Activated CD8-positive, alpha-beta T cell treated with anti-CD3 and anti-CD28 coated beads for 36 hours (primary cell): Measurements from ENCODE around the gene PRKX. TPM values are rescaled to one million over a fixed set of nuclear protein-coding genes. Genes with fewer than 3 reads are reported as not detected.
"Not testable (repeated sequence)": the region's sequence is repeated elsewhere in the genome, so short reads cannot be mapped to it uniquely, and the experiment has no call there.

Source experiments
- ATAC-seq: fragments of 200-7000 bp; cut with Tn5 transposase; one replicate; pipeline ENCODE4 v1.10.0; 2021; ENCODE audit warnings: mild to moderate bottlenecking, moderate library complexity
- CTCF ChIA-PET: fragments of 350-600 bp; sonication (Branson Sonifier 250); formaldehyde crosslinking; loops from one replicate; lab custom pipeline; 2021; ENCODE audit warnings: antibody characterized with exemption; lab: Charles Lee
- POLR2A ChIA-PET: fragments of 350-600 bp; sonication (Branson Sonifier 250); formaldehyde crosslinking; loops from one replicate; lab custom pipeline; 2021; ENCODE audit warnings: antibody characterized with exemption; lab: Charles Lee
- DNase-seq: peaks from one replicate; pipeline ENCODE4 v3.0.0-alpha.2; 2020
- H3K27ac Mint-ChIP-seq: one replicate; pipeline ENCODE4 v1.8.0; 2021; ENCODE audit warnings: mild to moderate bottlenecking, mixed read lengths
- H3K27me3 Mint-ChIP-seq: one replicate; pipeline ENCODE4 v1.8.0; 2021; ENCODE audit warnings: mixed read lengths
- H3K36me3 Mint-ChIP-seq: one replicate; pipeline ENCODE4 v1.8.0; 2021; ENCODE audit warnings: low read depth, mixed read lengths
- H3K4me1 Mint-ChIP-seq: one replicate; pipeline ENCODE4 v1.8.0; 2021; ENCODE audit warnings: low read depth, mixed read lengths
- H3K4me3 Mint-ChIP-seq: one replicate; pipeline ENCODE4 v1.8.0; 2021; ENCODE audit warnings: mild to moderate bottlenecking, moderate library complexity, mixed read lengths
- H3K9me3 Mint-ChIP-seq: one replicate; pipeline ENCODE4 v1.8.0; 2021; ENCODE audit warnings: mixed read lengths
- intact Hi-C: fragments of 100-400 bp; cut with micrococcal nuclease; formaldehyde crosslinking; loops from one replicate; pipeline ENCODE4 v1.10.0; 2022
- total RNA-seq, 2 experiments: library from RNA; stranded (reverse); gene quantifications; one replicate each; pipeline ENCODE4 v1.2.3, GENCODE V29; 2021
- TF ChIP-seq, protein P1 (sequence below): fragments of 200-600 bp; IDR thresholded peaks from one replicate; pipeline ENCODE4 v1.8.0; 2022; ENCODE audit warnings: antibody characterized with exemption, mild to moderate bottlenecking

PRKX gene
- total RNA-seq, 2 experiments from 2014 or later: 54.4 to 59.9 TPM

DNA sequence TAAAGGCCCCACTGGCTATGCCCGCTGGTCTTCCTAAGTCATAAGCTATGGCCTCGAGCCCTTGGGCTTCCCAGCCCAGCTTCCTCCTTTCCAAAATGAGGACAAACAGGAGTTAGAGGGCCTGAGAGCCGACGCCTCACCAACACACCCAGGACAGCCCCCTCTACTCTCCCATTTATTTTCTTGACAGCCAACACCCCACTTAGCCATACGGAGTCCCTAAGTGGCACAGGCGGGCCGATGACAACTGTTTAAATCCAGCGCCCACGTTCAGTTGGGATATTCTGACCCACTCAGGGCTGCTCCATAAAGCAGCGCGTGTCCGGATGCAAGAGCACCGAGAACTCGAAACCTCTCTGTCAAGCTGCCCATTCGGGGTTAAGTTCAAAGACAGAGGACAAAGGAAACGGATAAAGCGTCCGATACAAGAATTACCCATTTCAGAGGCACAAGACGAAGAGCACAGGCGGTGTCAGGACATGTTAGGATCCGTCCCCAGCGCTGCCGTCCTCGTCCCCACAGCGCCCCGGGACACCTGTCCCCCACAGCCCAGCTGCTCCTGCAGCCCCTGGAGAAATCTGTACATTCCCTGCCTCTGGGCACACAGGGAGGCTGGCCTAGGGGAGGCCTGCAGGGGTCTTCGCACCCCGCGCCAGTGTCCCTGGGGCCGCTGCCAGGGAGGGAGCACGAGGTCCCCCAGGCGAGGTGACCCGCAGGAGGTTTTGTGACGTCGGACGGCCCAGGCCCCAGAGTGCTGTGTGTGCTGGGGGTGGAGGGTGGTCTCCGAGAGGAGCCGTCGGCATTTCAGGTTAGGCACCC lies 1.2 kb downstream of the PRKX start:
- no peak for ATAC-seq
- H3K27ac Mint-ChIP-seq: peak overlapping the region; percentile 89
- intact Hi-C loops: no loop called here
- peak; percentile 30 for DNase-seq
- TF ChIP-seq, protein P1, sequence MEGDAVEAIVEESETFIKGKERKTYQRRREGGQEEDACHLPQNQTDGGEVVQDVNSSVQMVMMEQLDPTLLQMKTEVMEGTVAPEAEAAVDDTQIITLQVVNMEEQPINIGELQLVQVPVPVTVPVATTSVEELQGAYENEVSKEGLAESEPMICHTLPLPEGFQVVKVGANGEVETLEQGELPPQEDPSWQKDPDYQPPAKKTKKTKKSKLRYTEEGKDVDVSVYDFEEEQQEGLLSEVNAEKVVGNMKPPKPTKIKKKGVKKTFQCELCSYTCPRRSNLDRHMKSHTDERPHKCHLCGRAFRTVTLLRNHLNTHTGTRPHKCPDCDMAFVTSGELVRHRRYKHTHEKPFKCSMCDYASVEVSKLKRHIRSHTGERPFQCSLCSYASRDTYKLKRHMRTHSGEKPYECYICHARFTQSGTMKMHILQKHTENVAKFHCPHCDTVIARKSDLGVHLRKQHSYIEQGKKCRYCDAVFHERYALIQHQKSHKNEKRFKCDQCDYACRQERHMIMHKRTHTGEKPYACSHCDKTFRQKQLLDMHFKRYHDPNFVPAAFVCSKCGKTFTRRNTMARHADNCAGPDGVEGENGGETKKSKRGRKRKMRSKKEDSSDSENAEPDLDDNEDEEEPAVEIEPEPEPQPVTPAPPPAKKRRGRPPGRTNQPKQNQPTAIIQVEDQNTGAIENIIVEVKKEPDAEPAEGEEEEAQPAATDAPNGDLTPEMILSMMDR: no peak
- H3K9me3 Mint-ChIP-seq: no peaks in the 10 kb centered on the region
- ChIA-PET CTCF (no interaction called here), POLR2A (interaction anchor here (1.0 kb wide), 1 partner anchor 16 kb away, joined by 3 read pairs; no protein-coding TSS in a partner anchor)
- no peaks in the 10 kb centered on the region for H3K27me3 Mint-ChIP-seq
- peaks cover 16% of the 10 kb centered on the region for H3K36me3 Mint-ChIP-seq
- peak overlapping the region; percentile 86 for H3K4me3 Mint-ChIP-seq
- H3K4me1 Mint-ChIP-seq: peaks cover 32% of the 10 kb centered on the region

- CTCF ChIA-PET: interaction anchor here (0.8 kb wide), 1 partner anchor 10 kb away, joined by 3 read pairs; no protein-coding TSS in a partner anchor
- peak overlapping the region; percentile 89 for H3K27ac Mint-ChIP-seq
- intact Hi-C loops: no loop called here
- H3K9me3 Mint-ChIP-seq: peaks cover 2% of the 10 kb centered on the region
- POLR2A ChIA-PET: interaction anchor here (1.0 kb wide), 1 partner anchor 16 kb away, joined by 3 read pairs; no protein-coding TSS in a partner anchor
- TF ChIP-seq, protein P1: no peak
- H3K27me3 Mint-ChIP-seq: no peaks in the 10 kb centered on the region
- ATAC-seq (no peak), DNase-seq (peak; percentile 6)
- H3K4me3 Mint-ChIP-seq: peak overlapping the region; percentile 86
- H3K4me1 Mint-ChIP-seq: peaks cover 39% of the 10 kb centered on the region
- peaks cover 24% of the 10 kb centered on the region for H3K36me3 Mint-ChIP-seq
Measured at GRCh38 chrX:3711331-3711917, 2.0 kb downstream of the PRKX start.

DNA sequence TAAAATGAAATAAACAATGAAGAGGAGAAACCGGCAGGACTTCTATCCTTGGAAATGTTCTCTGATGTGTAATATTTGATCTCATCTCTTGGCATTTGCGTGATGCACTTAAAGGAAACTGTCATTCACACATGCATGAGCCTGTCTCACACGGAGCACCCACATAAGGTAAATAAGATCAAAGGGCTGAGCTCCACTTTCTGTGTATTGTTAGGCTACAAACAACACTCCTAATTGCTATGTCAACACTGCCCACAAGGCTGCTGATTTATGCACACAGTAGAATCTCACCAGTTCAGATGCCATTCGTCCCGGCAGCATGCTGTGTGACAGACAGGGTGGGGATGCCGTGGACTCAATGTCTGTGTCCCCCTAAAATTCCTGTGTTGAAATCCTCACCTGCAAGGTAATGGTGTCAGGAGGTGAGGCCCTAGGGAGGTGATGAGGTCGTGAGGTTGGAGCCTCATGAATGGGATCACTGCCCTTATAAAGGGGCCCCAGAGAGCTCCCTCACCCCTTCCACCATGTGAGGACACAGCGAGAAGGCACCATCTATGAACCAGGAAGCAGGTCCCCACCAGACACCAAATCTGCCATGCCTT lies 5.7 kb downstream of the PRKX start:
- intact Hi-C loops, H3K27me3 Mint-ChIP-seq, H3K9me3 Mint-ChIP-seq, CTCF ChIA-PET, POLR2A ChIA-PET: not testable (repeated sequence)
- DNase-seq (peak; percentile 24), ATAC-seq (peak; percentile 47)
- Mint-ChIP-seq H3K4me3 (peak overlapping the region; percentile 24), H3K4me1 (peaks cover 64% of the 10 kb centered on the region), H3K36me3 (peaks cover 52% of the 10 kb centered on the region), H3K27ac (peak overlapping the region; percentile 78)

GRCh38 chrX:3706481-3706880 lies 7.0 kb downstream of the PRKX start:
- Mint-ChIP-seq H3K27ac (peak overlapping the region; percentile 42), H3K9me3 (peaks cover 6% of the 10 kb centered on the region), H3K4me3 (no peak overlapping the region), H3K27me3 (no peaks in the 10 kb centered on the region), H3K4me1 (peaks cover 68% of the 10 kb centered on the region), H3K36me3 (peaks cover 55% of the 10 kb centered on the region)
- no peak for DNase-seq
- ChIA-PET CTCF (no interaction called here), POLR2A (no interaction called here)
- TF ChIP-seq, protein P1: no peak
- intact Hi-C loops: no loop called here
- no peak for ATAC-seq

DNA sequence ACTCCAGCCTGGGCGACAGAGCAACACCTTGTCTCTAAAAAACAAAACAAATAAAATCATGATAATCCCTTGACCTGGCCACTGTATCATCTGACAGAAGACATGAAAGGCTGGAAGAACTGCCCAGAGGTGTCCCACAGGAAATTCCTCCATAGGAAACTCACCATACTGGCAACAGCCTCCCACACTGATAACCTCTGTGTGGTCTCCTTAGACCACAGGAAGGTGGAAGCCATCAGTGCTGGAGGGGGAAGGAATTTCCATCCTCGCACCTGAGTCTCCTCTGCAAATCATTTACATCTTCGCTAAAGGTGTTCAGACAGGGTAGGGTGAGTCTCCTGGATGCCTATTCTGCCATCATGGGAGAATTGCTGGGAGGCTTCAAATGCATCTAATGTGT lies 10.2 kb downstream of the PRKX start:
- DNase-seq, CTCF ChIA-PET, H3K27me3 Mint-ChIP-seq, intact Hi-C loops, H3K4me3 Mint-ChIP-seq, POLR2A ChIA-PET, ATAC-seq, H3K9me3 Mint-ChIP-seq: not testable (repeated sequence)
- peaks cover 48% of the 10 kb centered on the region for H3K36me3 Mint-ChIP-seq
- peak overlapping the region; percentile 76 for H3K27ac Mint-ChIP-seq
- H3K4me1 Mint-ChIP-seq: peaks cover 60% of the 10 kb centered on the region

DNA sequence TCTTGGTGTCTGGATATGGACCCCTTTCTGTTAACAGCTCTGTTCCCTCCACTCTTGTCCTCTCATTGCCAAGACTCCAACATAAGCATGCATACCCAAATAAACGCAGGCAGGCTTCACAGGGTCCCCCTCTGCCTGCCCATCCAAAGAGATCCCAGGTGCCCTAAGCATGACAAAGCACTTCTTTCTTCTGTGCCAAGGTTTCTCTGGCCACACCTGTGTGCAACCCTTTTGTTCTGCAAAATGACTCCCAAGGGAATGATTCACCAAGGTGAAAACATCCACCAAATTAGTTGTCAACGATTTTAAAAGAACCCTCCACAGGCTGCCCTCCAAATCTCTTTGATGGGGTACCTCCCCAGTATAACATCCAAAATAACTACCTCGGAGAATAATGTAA lies 11.4 kb downstream of the PRKX start:
- intact Hi-C loops, H3K4me3 Mint-ChIP-seq, H3K27me3 Mint-ChIP-seq, DNase-seq, H3K9me3 Mint-ChIP-seq, ATAC-seq, POLR2A ChIA-PET: not testable (repeated sequence)
- Mint-ChIP-seq H3K4me1 (peaks cover 52% of the 10 kb centered on the region), H3K27ac (peak overlapping the region; percentile 72), H3K36me3 (peaks cover 45% of the 10 kb centered on the region)
- CTCF ChIA-PET: interaction anchor here (1.1 kb wide), 1 partner anchor 9 kb away, joined by 3 read pairs; no protein-coding TSS in a partner anchor

GRCh38 chrX:3701445-3701928 lies 12.0 kb downstream of the PRKX start:
- CTCF ChIA-PET: interaction anchor here (1.1 kb wide), 1 partner anchor 10 kb away, joined by 3 read pairs; no protein-coding TSS in a partner anchor
- peak overlapping the region; percentile 72 for H3K27ac Mint-ChIP-seq
- intact Hi-C loops, H3K4me3 Mint-ChIP-seq, H3K9me3 Mint-ChIP-seq, DNase-seq, POLR2A ChIA-PET, ATAC-seq, H3K27me3 Mint-ChIP-seq: not testable (repeated sequence)
- H3K36me3 Mint-ChIP-seq: peaks cover 39% of the 10 kb centered on the region
- peaks cover 47% of the 10 kb centered on the region for H3K4me1 Mint-ChIP-seq
